Fibroblast of lung (primary cell): ENCODE measurements around the gene CDC20B. TPM values are rescaled to one million over a fixed set of nuclear protein-coding genes. Genes with fewer than 3 reads are reported as not detected.

Experiments used
- DNase-seq, 2 donors: peaks; one replicate each; pipeline versions ENCODE4 v3.0.0 to v3.0.0-alpha.2; 2010; ENCODE audit warnings: low read depth in 2 of 2
- H2AFZ ChIP-seq: 2 replicates; pipeline ENCODE4 v1.5.1; 2012; ENCODE audit warnings: low read length, control low read depth, inconsistent platforms
- H3K27ac ChIP-seq: 2 replicates; pipeline ENCODE4 v1.5.1; 2011; ENCODE audit warnings: low read length, control low read depth; ENCODE audit not compliant: insufficient read depth
- H3K27me3 ChIP-seq: 2 replicates; pipeline ENCODE4 v1.5.1; 2011; ENCODE audit warnings: mild to moderate bottlenecking, low read length; ENCODE audit not compliant: control insufficient read depth, insufficient read depth
- H3K36me3 ChIP-seq: 2 replicates; pipeline ENCODE4 v1.5.1; 2011; ENCODE audit warnings: low read length; ENCODE audit not compliant: control insufficient read depth, insufficient read depth
- H3K4me1 ChIP-seq: 2 replicates; pipeline ENCODE4 v1.5.1; 2011; ENCODE audit warnings: low read length; ENCODE audit not compliant: control insufficient read depth, insufficient read depth; ENCODE audit errors: extremely low read depth
- H3K4me2 ChIP-seq: 2 replicates; pipeline ENCODE4 v1.5.1; 2011; ENCODE audit warnings: low read length, control low read depth; ENCODE audit not compliant: insufficient read depth; ENCODE audit errors: extremely low read depth
- H3K4me3 ChIP-seq, 4 experiments: fragments of 200-600 bp in 1 of 4; sonication (generic) in 1 of 4; replicated peaks in 1 of 4; 2 replicates each; pipeline ENCODE4 v1.5.1; 2011 to 2016; ENCODE audit warnings: low read length in 4 of 4, low read depth in 3 of 4, mild to moderate bottlenecking in 3 of 4, control low read depth in 2 of 4, inconsistent platforms in 1 of 4, mixed read lengths in 1 of 4; ENCODE audit not compliant: insufficient read depth in 1 of 4; ENCODE audit errors: control extremely low read depth in 1 of 4
- H3K79me2 ChIP-seq: 2 replicates; pipeline ENCODE4 v1.5.1; 2012; ENCODE audit warnings: mild to moderate bottlenecking, low read length, inconsistent platforms; ENCODE audit not compliant: control insufficient read depth, insufficient read depth
- H3K9ac ChIP-seq: 2 replicates; pipeline ENCODE4 v1.5.1; 2011; ENCODE audit warnings: mild to moderate bottlenecking, low read length, control low read depth; ENCODE audit not compliant: insufficient read depth
- H3K9me3 ChIP-seq: 2 replicates; pipeline ENCODE4 v1.5.1; 2012; ENCODE audit warnings: low read depth, low read length; ENCODE audit not compliant: control insufficient read depth, insufficient read depth
- H4K20me1 ChIP-seq: 2 replicates; pipeline ENCODE4 v1.5.1; 2011; ENCODE audit warnings: low read length; ENCODE audit not compliant: control insufficient read depth, insufficient read depth; ENCODE audit errors: extremely low read depth
- CTCF ChIP-seq, 2 donors: IDR thresholded peaks in 1 of 2; conservative IDR thresholded peaks in 1 of 2; 1 replicate in 1 of 2; 2 replicates in 1 of 2; pipeline ENCODE4 v1.5.1; 2011 to 2012; ENCODE audit warnings: low read length in 2 of 2, control low read depth in 1 of 2, inconsistent platforms in 1 of 2, low read depth in 1 of 2, mild to moderate bottlenecking in 1 of 2
- EZH2 ChIP-seq: IDR thresholded peaks from 2 replicates; pipeline ENCODE4 v1.5.1; 2012; ENCODE audit warnings: low read length, control low read depth, mild to moderate bottlenecking; ENCODE audit errors: missing control alignments
- polyA plus RNA-seq, 2 donors: library from polyadenylated mRNA; depleted of rRNA in 1 of 2; stranded (reverse) in 1 of 2; unstranded in 1 of 2; fragments of >200 nt; gene quantifications; 2 replicates each; pipeline ENCODE4 v1.2.1, GENCODE V29; 2011 to 2012; ENCODE audit warnings: missing spikeins in 1 of 2
- total RNA-seq: library from RNA; depleted of rRNA; stranded (reverse); fragments of >200 nt; gene quantifications from 2 replicates; pipeline ENCODE4 v1.2.1, GENCODE V29; 2014

Gene CDC20B
- total and polyA plus RNA-seq, 2 donors (not counting 1 experiment from before 2014, with no cell fraction given): under 0.01 TPM; not detected in 1

GRCh38 chr5:55177078-55177477 is 4.1 kb upstream of the CDC20B start:
- H2AFZ ChIP-seq: no peak overlapping the region
- TF ChIP-seq EZH2 (no peak), CTCF (conservative IDR thresholded peaks at IDR 0.05 in 1 of 2, IDR thresholded peaks at IDR 0.05 in 1 of 2; ENCODE audit: low read depth in 1 of 2, low read length in 2 of 2) (no peak)
- H3K36me3 ChIP-seq: no peaks in the 10 kb centered on the region
- no peak overlapping the region for H3K9ac ChIP-seq
- no peak overlapping the region for H3K27ac ChIP-seq
- no peak overlapping the region for H3K4me3 ChIP-seq
- peaks cover 6% of the 10 kb centered on the region for H3K4me1 ChIP-seq
- H3K79me2 ChIP-seq: no peaks in the 10 kb centered on the region
- H4K20me1 ChIP-seq: no peaks in the 10 kb centered on the region
- no peaks in the 10 kb centered on the region for H3K9me3 ChIP-seq
- DNase-seq: no peak
- peak overlapping the region; percentile 84 for H3K4me2 ChIP-seq
- peaks cover 40% of the 10 kb centered on the region for H3K27me3 ChIP-seq

GRCh38 chr5:55176176-55176818 is 3.3 kb upstream of the CDC20B start:
- Histone ChIP-seq H3K79me2 (no peaks in the 10 kb centered on the region), H3K9me3 (no peaks in the 10 kb centered on the region), H3K27ac (no peak overlapping the region), H3K4me3 (peak overlapping the region; percentile 10 to 45 (median 38)), H3K36me3 (no peaks in the 10 kb centered on the region), H3K9ac (no peak overlapping the region), H3K4me2 (peak overlapping the region; percentile 84), H3K27me3 (peaks cover 40% of the 10 kb centered on the region), H4K20me1 (no peaks in the 10 kb centered on the region), H2AFZ (peak overlapping the region; percentile 34), H3K4me1 (peaks cover 6% of the 10 kb centered on the region)
- peak in 1 of 2 donors; percentile 4 for TF ChIP-seq CTCF (conservative IDR thresholded peaks at IDR 0.05 in 1 of 2, IDR thresholded peaks at IDR 0.05 in 1 of 2; ENCODE audit: low read depth in 1 of 2, low read length in 2 of 2)
- TF ChIP-seq EZH2: peak; percentile 53
- DNase-seq: peak in 1 of 2 donors; percentile 14

GRCh38 chr5:55175781-55176175 is 2.8 kb upstream of the CDC20B start:
- Histone ChIP-seq H3K9me3 (no peaks in the 10 kb centered on the region), H3K4me3 (peak overlapping the region in 3 of 4 experiments; percentile 33 to 45 (median 44)), H3K9ac (no peak overlapping the region), H2AFZ (no peak overlapping the region), H3K36me3 (no peaks in the 10 kb centered on the region), H3K27me3 (peaks cover 39% of the 10 kb centered on the region), H3K79me2 (no peaks in the 10 kb centered on the region), H3K27ac (no peak overlapping the region), H3K4me2 (peak overlapping the region; percentile 84), H4K20me1 (no peaks in the 10 kb centered on the region), H3K4me1 (peaks cover 6% of the 10 kb centered on the region)
- no peak for DNase-seq
- TF ChIP-seq CTCF (conservative IDR thresholded peaks at IDR 0.05 in 1 of 2, IDR thresholded peaks at IDR 0.05 in 1 of 2; ENCODE audit: low read depth in 1 of 2, low read length in 2 of 2) (no peak), EZH2 (no peak)
